Psoas muscle (tissue), 8 donors: Measurements from ENCODE around the gene BEST2. TPM values are rescaled to one million over a fixed set of nuclear protein-coding genes. Genes with fewer than 3 reads are reported as not detected.
A peak's percentile ranks its signal among the peaks of the same experiment; 100 is the strongest.

ENCODE experiments used
- ATAC-seq, 4 donors: fragments of 200-7000 bp; cut with Tn5 transposase; one replicate each; pipeline ENCODE4 v1.9.1; 2020; ENCODE audit warnings: moderate library complexity in 3 of 4, mild to moderate bottlenecking in 2 of 4
- DNase-seq, 2 donors: peaks; one replicate each; pipeline ENCODE4 v3.0.0-alpha.2; 2020
- H3K27ac ChIP-seq: fragments of 200-600 bp; one replicate; pipeline ENCODE4 v1.8.0; 2022
- H3K27me3 ChIP-seq, 3 donors: fragments of 200-600 bp in 1 of 3; one replicate each; pipeline versions ENCODE4 v1.6.1 to v1.8.0; 2013 to 2022; ENCODE audit warnings: low read length in 2 of 3, mild to moderate bottlenecking in 2 of 3, moderate library complexity in 1 of 3; ENCODE audit not compliant: insufficient read depth in 3 of 3
- H3K36me3 ChIP-seq, 2 donors: fragments of 200-600 bp in 1 of 2; one replicate each; pipeline versions ENCODE4 v1.6.1 to v1.8.0; 2013 to 2022; ENCODE audit warnings: low read depth in 1 of 2, mild to moderate bottlenecking in 1 of 2, moderate library complexity in 1 of 2; ENCODE audit not compliant: insufficient read depth in 1 of 2
- H3K4me1 ChIP-seq: fragments of 200-600 bp; one replicate; pipeline ENCODE4 v1.8.0; 2022
- H3K4me3 ChIP-seq: fragments of 200-600 bp; one replicate; pipeline ENCODE4 v1.8.0; 2022; ENCODE audit warnings: mild to moderate bottlenecking
- H3K9me3 ChIP-seq: fragments of 200-600 bp; one replicate; pipeline ENCODE4 v1.8.0; 2022
- WGBS, 3 donors: extraction: QIAGEN DNeasy Blood & Tissue Kit; methylation state at CpG; one replicate each; pipeline versions ENCODE4 v1.1.6 to v1.1.7; 2013; 5-methylcytosine and 5-hydroxymethylcytosine counted together
- intact Hi-C, 2 donors: fragments of 100-400 bp; cut with DNase I; formaldehyde crosslinking; loops; one replicate each; pipeline versions ENCODE4 v1.11.0 to v1.14.2; 2022
- long read RNA-seq, 2 donors: library from polyadenylated mRNA; unstranded; transcript quantifications; one replicate each; pipeline ENCODE4 v2.0.0, GENCODE V29; 2021
- polyA plus RNA-seq, 3 donors: library from polyadenylated mRNA; stranded (reverse); fragments of 200-250 nt; gene quantifications; one replicate each; pipeline ENCODE4 v1.2.3, GENCODE V29; 2013
- total RNA-seq, 4 donors: library from RNA; stranded (reverse); fragmentation: NEBNext Ultra II Directional in 2 of 4; extraction: Animal tissue kit (Norgen Biotek cat#: 25700) in 2 of 4; gene quantifications; one replicate each; pipeline versions ENCODE4 v1.2.1 to v1.2.4, GENCODE V29; 2021 to 2023
- TF ChIP-seq, protein P1 (sequence below): fragments of 200-600 bp; IDR thresholded peaks from one replicate; pipeline ENCODE4 v1.8.0; 2022; ENCODE audit warnings: antibody characterized with exemption
- donor health status: healthy with polysubstance abuse.
- donor health status: DM: no; HTN: no; CAD: no; lungs with moderate emphysema.
- donor health status: Bipolar disorder and iron deficiency.
- donor health status: healthy.
- donor health status: DM: yes; HTN: yes; CAD: no.
- donor health status: DM: no; HTN: no; CAD: no.
- donor health status: DM: no; HTN: no; CAD: no.
- donor health status: DM: yes; HTN: yes; CAD: no.

The BEST2 gene
- total RNA-seq: not detected
- under 1 TPM; 0.04 to 0.37 (median 0.08) TPM for polyA plus RNA-seq
- long read RNA-seq, donor 1: 0 reads
- long read RNA-seq, donor 2: 0 reads

DNA sequence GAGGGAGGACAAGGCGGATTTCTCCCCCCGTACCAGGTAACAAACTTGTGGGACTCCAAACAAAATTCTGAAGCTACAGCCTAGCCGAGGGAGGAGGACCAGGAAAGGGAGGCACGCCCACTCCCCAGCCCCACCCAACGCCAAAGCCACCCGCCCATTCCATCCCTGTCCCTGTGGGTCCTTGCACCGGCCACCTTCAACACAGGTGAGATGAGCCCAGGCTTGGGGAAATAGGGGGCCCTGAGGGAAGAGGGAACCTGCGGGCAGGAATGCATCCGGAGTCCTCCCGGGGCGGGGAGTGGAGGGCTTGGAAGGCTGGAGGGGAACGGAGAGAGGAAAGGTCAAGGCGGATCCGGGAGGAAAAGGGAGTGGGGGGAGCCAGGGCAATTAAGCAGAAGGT lies at the start of gene BEST2:
BEST2 (plus strand) TSS at position 157 of the 400 bp plus-strand sequence. CDS start 802 bp downstream, outside the sequence.
- no peak within 1 kb of the TSS for H3K4me3 ChIP-seq
- H3K27me3 ChIP-seq: peaks cover 0 to 30% (median 17%) of the 10 kb centered on the region in 3 donors
- intact Hi-C loops: no loop called here
- TF ChIP-seq, protein P1, sequence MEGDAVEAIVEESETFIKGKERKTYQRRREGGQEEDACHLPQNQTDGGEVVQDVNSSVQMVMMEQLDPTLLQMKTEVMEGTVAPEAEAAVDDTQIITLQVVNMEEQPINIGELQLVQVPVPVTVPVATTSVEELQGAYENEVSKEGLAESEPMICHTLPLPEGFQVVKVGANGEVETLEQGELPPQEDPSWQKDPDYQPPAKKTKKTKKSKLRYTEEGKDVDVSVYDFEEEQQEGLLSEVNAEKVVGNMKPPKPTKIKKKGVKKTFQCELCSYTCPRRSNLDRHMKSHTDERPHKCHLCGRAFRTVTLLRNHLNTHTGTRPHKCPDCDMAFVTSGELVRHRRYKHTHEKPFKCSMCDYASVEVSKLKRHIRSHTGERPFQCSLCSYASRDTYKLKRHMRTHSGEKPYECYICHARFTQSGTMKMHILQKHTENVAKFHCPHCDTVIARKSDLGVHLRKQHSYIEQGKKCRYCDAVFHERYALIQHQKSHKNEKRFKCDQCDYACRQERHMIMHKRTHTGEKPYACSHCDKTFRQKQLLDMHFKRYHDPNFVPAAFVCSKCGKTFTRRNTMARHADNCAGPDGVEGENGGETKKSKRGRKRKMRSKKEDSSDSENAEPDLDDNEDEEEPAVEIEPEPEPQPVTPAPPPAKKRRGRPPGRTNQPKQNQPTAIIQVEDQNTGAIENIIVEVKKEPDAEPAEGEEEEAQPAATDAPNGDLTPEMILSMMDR: no peak
- no peak within 1 kb of the TSS for H3K27ac ChIP-seq
- ATAC-seq (no peak), DNase-seq (no peak)
- no peaks in the 10 kb centered on the region for H3K4me1 ChIP-seq
- peaks cover 11 to 15% of the 10 kb centered on the region in 2 donors for H3K36me3 ChIP-seq
- H3K9me3 ChIP-seq: no peaks in the 10 kb centered on the region
- 49 to 63% (median 52%) methylated on average over 14 of the region's 14 CpGs for WGBS, 3 donors

DNA sequence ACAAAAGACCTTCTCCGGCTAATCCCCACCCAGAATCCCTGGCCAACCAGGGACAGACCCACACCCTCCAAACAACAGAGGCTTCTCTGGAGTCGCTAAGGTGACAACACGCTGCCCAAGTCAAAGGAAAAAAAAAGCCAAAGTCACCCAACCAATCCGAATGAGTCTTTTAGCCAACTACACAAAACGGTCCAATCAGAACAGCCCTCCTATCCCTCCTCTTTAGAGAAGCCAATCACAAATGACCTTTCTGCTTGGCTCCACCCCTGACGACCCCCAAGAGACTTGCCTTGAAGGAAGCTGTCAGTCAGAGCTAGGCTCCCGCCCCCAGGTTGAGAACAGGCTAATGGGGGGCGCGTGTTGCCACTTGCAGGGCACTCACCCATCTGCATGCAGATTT lies 48.5 kb upstream of the BEST2 start:
- DNase-seq (no peak), ATAC-seq (peak in 2 of 4 donors; percentile 35 to 48)
- Histone ChIP-seq H3K27ac (no peak overlapping the region), H3K36me3 (peaks cover 12 to 99% of the 10 kb centered on the region in 2 donors), H3K9me3 (no peaks in the 10 kb centered on the region), H3K27me3 (no peaks in the 10 kb centered on the region), H3K4me3 (no peak overlapping the region), H3K4me1 (no peaks in the 10 kb centered on the region)
- 60 to 63% (median 60%) methylated on average over 9 of the region's 9 CpGs for whole genome bisulfite sequencing, 3 donors
- intact Hi-C loops: no loop called here
- TF ChIP-seq, protein P1: no peak

DNA sequence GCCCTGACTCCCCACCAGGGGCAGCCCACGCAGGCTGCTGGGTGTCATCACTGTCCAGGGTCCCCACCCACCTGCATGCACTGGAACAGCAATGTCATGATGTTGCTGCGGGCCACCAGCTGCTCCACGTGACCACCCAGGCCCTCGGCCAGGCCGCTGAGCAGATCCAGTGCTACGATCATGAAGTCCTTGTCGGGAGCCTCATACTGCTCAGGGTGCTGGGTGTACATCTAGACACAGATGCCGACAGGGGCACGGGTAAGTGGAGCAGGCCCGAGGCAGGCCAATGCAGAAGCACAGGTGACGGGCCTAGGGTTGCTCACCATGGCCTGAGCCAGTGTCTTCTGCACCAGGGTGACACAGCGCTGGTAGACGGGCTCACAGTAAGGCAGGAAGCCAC lies 46.4 kb upstream of the BEST2 start:
- WGBS, 3 donors: 87 to 94% (median 89%) methylated on average over 13 of the region's 13 CpGs
- H3K27ac ChIP-seq: no peak overlapping the region
- ATAC-seq (peak in 1 of 4 donors; percentile 9), DNase-seq (no peak)
- TF ChIP-seq, protein P1: no peak
- no peak overlapping the region for H3K4me3 ChIP-seq
- H3K27me3 ChIP-seq: no peaks in the 10 kb centered on the region
- intact Hi-C loops: no loop called here
- no peaks in the 10 kb centered on the region for H3K4me1 ChIP-seq
- peaks cover 16 to 100% of the 10 kb centered on the region in 2 donors for H3K36me3 ChIP-seq
- H3K9me3 ChIP-seq: no peaks in the 10 kb centered on the region

DNA sequence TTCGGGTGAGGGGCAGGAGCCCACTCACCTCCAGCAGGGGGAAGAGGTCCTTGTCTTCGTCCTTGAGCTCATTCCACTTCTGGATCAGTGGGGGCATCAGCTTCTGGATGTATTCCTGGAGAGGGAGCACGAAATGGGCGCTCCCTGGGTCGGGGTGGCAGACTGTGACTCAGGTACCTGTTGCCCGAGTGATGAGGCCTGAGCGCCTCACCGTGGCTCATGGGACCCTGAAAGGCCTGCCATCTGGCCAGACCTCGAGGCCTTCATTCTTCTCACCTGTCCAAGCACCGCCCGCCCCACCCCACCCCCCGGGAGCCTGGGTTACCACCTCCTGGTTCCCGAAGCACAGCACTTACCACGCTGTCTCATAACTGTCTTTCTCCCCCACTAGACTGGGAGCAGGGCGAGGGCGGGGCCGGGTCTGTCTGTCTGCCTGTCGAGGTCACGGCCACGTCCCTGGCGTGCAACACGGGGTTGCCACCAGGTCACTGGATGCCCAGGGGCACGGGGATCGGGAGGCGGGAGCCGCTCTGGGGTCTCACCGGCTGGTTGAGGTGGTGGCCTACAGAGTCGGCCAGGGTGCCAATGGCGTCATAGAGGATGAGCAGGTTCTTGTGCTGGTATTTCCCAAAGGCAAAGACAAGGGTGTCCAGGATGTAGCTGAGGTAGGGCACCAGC lies 45.8 kb upstream of the BEST2 start:
- no peak for ATAC-seq
- peaks cover 17 to 100% of the 10 kb centered on the region in 2 donors for H3K36me3 ChIP-seq
- TF ChIP-seq, protein P1: no peak

More for the DNA sequence above, 45.8 kb upstream of the BEST2 start:
- intact Hi-C loops: no loop called here
- H3K27me3 ChIP-seq: no peaks in the 10 kb centered on the region
- DNase-seq: no peak
- H3K4me1 ChIP-seq: no peaks in the 10 kb centered on the region
- no peaks in the 10 kb centered on the region for H3K9me3 ChIP-seq
- no peak overlapping the region for H3K27ac ChIP-seq
- WGBS, 3 donors: 89 to 93% (median 92%) methylated on average over 26 to 29 of the region's 29 CpGs
- H3K4me3 ChIP-seq: no peak overlapping the region
